NT2/D1 (cell line): Measurements from ENCODE around the gene EXOC6.
A peak's percentile ranks its signal among the peaks of the same experiment; 100 is the strongest.

ENCODE experiments used
- DNase-seq: peaks from one replicate; pipeline ENCODE4 v3.0.0-alpha.2; 2011; ENCODE audit warnings: low read depth, low spot score
- H3K27me3 ChIP-seq: 2 replicates; pipeline ENCODE4 v1.6.0; 2011; ENCODE audit warnings: mild to moderate bottlenecking; ENCODE audit not compliant: insufficient read length, insufficient read depth
- H3K36me3 ChIP-seq: 2 replicates; pipeline ENCODE4 v1.6.1; 2011; ENCODE audit warnings: mild to moderate bottlenecking, low read length, mixed read lengths; ENCODE audit not compliant: insufficient read depth, insufficient read length
- H3K4me1 ChIP-seq: 2 replicates; pipeline ENCODE4 v1.5.1; 2011; ENCODE audit not compliant: insufficient read depth, insufficient read length
- H3K4me3 ChIP-seq: 2 replicates; pipeline ENCODE4 v1.5.1; 2011; ENCODE audit warnings: low read depth; ENCODE audit not compliant: insufficient read length
- H3K9ac ChIP-seq: 2 replicates; pipeline ENCODE4 v1.6.0; 2011; ENCODE audit warnings: low read depth; ENCODE audit not compliant: insufficient read length
- H3K9me3 ChIP-seq: 2 replicates; pipeline ENCODE4 v1.5.1; 2011; ENCODE audit warnings: mild to moderate bottlenecking, low read length; ENCODE audit not compliant: insufficient read depth
- SUZ12 ChIP-seq: IDR thresholded peaks from 2 replicates; pipeline ENCODE4 v1.6.1; 2011; ENCODE audit not compliant: insufficient read length, insufficient read depth; ENCODE audit errors: extremely low read depth
- YY1 ChIP-seq: IDR thresholded peaks from 2 replicates; pipeline ENCODE4 v1.6.1; 2011; ENCODE audit not compliant: insufficient read length, insufficient read depth
- ZNF274 ChIP-seq: IDR thresholded peaks from 2 replicates; pipeline ENCODE4 v1.6.1; 2011; ENCODE audit warnings: mild to moderate bottlenecking, low read depth, low read length

The EXOC6 gene

GRCh38 chr10:93063144-93063976 is 215.0 kb downstream of the EXOC6 start:
- no peak for TF ChIP-seq ZNF274
- TF ChIP-seq SUZ12, result no peak
- TF ChIP-seq YY1, result no peak
- peak overlapping the region; percentile 56 for H3K9ac ChIP-seq
- DNase-seq, result no peak
- H3K27me3 ChIP-seq, result peaks cover 99% of the 10 kb centered on the region
- H3K4me1 ChIP-seq, result peaks cover 2% of the 10 kb centered on the region
- no peaks in the 10 kb centered on the region for H3K36me3 ChIP-seq
- no peaks in the 10 kb centered on the region for H3K9me3 ChIP-seq
- peak overlapping the region; percentile 43 for H3K4me3 ChIP-seq

DNA sequence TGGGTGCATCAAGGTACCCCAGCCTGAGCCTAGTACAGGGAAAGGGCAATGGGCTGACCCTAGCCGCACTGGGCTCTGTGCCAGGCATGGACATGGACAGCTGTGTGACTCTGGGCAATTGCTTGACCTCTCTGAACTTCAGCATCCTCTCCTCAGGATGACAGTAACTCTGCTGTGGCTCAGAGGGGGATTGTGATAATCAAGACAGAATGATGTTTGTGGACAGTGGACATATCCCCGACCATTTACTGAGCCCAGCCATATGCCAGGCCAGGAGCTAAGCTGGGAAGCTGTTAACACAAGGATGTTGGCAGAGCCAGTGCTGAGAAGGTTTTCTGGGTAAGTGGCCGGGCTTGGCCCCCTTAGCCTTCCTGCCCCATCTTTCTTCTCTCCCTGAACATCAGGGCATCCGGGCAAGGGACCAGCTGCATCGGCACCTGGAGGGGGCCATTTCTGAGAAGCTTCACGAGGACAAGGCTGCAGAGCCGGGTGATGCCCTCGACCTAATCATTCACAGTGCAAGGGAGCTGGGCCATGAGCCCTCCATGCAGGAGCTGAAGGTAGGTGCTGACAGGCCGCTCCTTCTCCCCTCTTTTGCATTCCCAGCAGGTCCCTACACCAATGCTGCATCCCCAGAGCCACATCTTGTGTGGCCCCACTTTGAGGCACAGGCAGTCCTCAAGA is 215.8 kb downstream of the EXOC6 start:
- TF ChIP-seq YY1, result no peak
- TF ChIP-seq SUZ12, result no peak
- DNase-seq, result no peak
- Histone ChIP-seq H3K9ac (no peak overlapping the region), H3K27me3 (peaks cover 100% of the 10 kb centered on the region), H3K36me3 (no peaks in the 10 kb centered on the region), H3K4me3 (no peak overlapping the region), H3K9me3 (no peaks in the 10 kb centered on the region), H3K4me1 (peaks cover 2% of the 10 kb centered on the region)

DNA sequence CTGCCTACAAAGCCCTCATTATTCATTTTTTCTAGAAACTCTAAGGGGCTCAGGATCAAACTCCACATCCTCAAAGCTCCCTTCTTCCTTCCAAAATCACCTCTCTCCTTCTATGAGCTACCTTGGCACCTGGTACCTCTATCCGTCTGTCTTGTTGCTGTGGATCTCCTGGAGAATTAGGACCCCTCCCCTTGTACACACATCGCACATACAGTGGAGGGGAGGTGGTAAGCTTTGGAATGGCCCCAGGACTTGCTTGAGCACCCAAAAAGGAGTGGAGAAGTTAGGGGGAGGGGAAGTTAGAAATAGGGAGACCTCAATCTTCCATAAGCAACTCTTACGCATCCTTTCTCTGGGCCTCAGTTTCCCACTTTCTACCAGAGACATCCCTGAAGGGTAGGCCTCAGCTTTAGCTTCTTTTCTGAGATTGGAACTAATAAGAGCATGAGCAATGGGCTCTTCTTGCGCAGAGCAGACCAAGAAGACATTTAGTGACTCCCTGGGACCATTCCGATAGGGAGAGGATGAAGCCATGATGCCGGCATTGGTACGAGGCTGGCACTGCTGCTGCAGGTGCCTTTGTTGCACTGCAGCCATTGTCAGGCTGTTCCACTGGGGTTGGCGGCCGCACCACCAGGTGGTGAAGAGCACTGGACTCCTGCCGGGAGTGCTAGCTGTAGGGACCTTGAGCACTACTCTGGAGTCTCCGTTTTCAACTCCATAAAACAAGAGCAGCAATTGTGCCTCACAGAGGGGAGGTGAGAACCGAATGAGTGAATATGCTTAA is 216.7 kb downstream of the EXOC6 start:
- Histone ChIP-seq H3K4me3 (no peak overlapping the region), H3K4me1 (peaks cover 2% of the 10 kb centered on the region), H3K9me3 (no peaks in the 10 kb centered on the region), H3K27me3 (peaks cover 100% of the 10 kb centered on the region), H3K36me3 (no peaks in the 10 kb centered on the region), H3K9ac (no peak overlapping the region)
- TF ChIP-seq ZNF274 (no peak), SUZ12 (no peak), YY1 (no peak)
- DNase-seq, result no peak

DNA sequence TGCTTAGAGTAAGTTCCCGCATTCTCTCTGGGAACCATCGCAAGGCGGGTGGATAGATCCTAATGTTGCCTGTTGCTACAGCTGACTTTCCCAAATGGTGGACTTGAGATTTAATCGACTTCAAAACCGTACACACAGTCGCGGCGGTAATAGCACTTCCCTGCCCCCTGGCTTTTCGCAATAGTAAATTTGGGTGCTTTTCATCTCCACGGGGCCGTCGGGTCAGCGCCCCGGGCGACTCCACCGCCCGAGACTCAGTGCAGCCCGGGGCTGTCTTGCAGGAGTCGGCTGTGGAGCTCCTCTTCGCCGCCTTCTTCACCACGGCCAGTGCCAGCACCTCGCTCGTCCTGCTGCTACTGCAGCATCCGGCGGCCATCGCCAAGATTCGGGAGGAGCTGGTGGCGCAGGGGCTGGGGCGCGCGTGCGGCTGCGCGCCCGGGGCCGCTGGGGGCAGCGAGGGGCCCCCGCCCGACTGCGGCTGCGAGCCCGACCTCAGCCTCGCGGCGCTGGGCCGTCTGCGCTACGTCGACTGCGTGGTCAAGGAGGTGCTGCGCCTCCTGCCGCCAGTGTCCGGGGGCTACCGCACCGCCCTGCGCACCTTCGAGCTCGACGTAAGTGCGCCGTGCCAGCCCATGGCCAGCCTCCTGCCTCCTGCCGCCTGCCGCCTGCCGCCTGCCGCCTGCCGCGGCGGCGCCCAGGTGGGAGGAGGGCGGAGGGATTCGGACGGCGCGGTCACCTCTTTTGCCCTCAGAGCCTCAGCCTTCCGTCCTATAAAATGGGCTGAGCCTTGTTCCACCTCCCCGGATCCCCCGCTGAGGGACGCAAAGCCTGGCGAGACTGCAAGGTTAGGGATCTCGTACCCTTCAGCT is 217.6 kb downstream of the EXOC6 start:
- peaks cover 100% of the 10 kb centered on the region for H3K27me3 ChIP-seq
- peak overlapping the region; percentile 32 for H3K4me3 ChIP-seq
- no peak for DNase-seq

GRCh38 chr10:93066544-93066913 is 218.2 kb downstream of the EXOC6 start:
- no peak for DNase-seq
- no peaks in the 10 kb centered on the region for H3K9me3 ChIP-seq
- H3K27me3 ChIP-seq, result peaks cover 99% of the 10 kb centered on the region
- no peak overlapping the region for H3K9ac ChIP-seq
- H3K4me1 ChIP-seq, result peaks cover 2% of the 10 kb centered on the region
- no peaks in the 10 kb centered on the region for H3K36me3 ChIP-seq
- TF ChIP-seq ZNF274, result no peak
- TF ChIP-seq SUZ12, result no peak
- no peak for TF ChIP-seq YY1
- H3K4me3 ChIP-seq, result no peak overlapping the region

More for the DNA sequence above, 217.6 kb downstream of the EXOC6 start:
- Histone ChIP-seq H3K36me3 (no peaks in the 10 kb centered on the region), H3K4me1 (peaks cover 2% of the 10 kb centered on the region), H3K9ac (peak overlapping the region; percentile 50), H3K9me3 (no peaks in the 10 kb centered on the region)
- TF ChIP-seq SUZ12 (peak; percentile 34), YY1 (no peak), ZNF274 (no peak)

- Histone ChIP-seq H3K27me3 (peaks cover 98% of the 10 kb centered on the region), H3K36me3 (no peaks in the 10 kb centered on the region), H3K4me3 (peak overlapping the region; percentile 49), H3K9me3 (no peaks in the 10 kb centered on the region), H3K9ac (no peak overlapping the region), H3K4me1 (peaks cover 3% of the 10 kb centered on the region)
- no peak for DNase-seq
- peak; percentile 83 for TF ChIP-seq SUZ12
- TF ChIP-seq ZNF274, result no peak
Measured at GRCh38 chr10:93067443-93068365, 219.4 kb downstream of the EXOC6 start.
